ENCODE results near the gene KCNJ6.
A peak's percentile ranks its signal among the peaks of the same experiment; 100 is the strongest.

Gene KCNJ6

DNA sequence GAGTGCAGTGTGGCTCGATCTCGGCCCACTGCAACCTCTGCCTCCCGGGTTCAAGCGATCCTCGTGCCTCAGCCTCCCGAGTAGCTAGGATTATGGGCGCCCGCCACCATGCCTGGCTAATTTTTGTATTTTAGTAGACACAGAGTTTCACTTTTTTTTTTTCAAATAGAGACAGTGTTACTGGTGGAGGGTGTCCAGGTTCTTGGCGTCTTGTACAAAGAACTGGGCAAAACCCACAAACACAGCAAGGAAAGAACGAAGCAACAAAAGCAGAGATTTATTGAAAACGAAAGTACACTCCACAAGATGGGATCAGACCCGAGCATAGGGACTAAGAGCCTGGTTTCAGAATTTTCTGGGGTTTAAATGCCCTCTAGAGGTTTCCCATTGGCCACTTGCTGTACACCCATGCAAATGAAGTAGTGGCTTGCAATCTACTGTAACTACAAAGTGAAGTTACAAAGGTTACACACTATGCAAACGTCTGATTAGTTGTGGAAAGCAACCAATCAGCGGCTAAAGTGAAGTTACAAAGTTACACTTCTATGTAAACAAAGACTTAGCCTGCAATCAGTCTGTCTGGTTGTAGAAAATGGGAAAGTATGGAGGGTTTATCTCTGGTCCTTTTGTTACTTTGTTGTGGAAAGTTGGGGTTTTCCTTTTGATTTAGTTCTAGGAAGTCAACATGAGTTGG, 350.6 kb downstream of the KCNJ6 start:
- Histone ChIP-seq H3K27ac (ENCODE audit: low read depth, low read length, poor library complexity, severe bottlenecking) (no peak overlapping the region), H4K20me1 (ENCODE audit: insufficient read depth, low read length) (no peaks in the 10 kb centered on the region), H3K9me2 (ENCODE audit: low read depth, low read length) (no peaks in the 10 kb centered on the region), H3K27me3 (ENCODE audit: insufficient read depth, low read length) (no peaks in the 10 kb centered on the region), H3K4me3 (ENCODE audit: low read depth, low read length, poor library complexity, severe bottlenecking) (no peak overlapping the region), H3K4me2 (ENCODE audit: low read length) (no peak overlapping the region), H3K9me3 (ENCODE audit: low read length) (no peaks in the 10 kb centered on the region), H3K9ac (ENCODE audit: low read length) (no peak overlapping the region), H3K79me2 (ENCODE audit: insufficient read depth, low read length) (no peaks in the 10 kb centered on the region), H3F3A (ENCODE audit: insufficient read depth, low read length) (no peaks in the 10 kb centered on the region), H2AFZ (ENCODE audit: low read length) (no peak overlapping the region), H3K36me3 (ENCODE audit: insufficient read depth, low read length) (no peaks in the 10 kb centered on the region), H3K4me1 (ENCODE audit: insufficient read depth, low read length, severe bottlenecking) (peaks cover 15% of the 10 kb centered on the region)
- TF ChIP-seq, protein P1, sequence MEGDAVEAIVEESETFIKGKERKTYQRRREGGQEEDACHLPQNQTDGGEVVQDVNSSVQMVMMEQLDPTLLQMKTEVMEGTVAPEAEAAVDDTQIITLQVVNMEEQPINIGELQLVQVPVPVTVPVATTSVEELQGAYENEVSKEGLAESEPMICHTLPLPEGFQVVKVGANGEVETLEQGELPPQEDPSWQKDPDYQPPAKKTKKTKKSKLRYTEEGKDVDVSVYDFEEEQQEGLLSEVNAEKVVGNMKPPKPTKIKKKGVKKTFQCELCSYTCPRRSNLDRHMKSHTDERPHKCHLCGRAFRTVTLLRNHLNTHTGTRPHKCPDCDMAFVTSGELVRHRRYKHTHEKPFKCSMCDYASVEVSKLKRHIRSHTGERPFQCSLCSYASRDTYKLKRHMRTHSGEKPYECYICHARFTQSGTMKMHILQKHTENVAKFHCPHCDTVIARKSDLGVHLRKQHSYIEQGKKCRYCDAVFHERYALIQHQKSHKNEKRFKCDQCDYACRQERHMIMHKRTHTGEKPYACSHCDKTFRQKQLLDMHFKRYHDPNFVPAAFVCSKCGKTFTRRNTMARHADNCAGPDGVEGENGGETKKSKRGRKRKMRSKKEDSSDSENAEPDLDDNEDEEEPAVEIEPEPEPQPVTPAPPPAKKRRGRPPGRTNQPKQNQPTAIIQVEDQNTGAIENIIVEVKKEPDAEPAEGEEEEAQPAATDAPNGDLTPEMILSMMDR (IDR thresholded peaks at IDR 0.05; ENCODE audit: low read length), result no peak
- no peak for TF ChIP-seq EZH2 (IDR thresholded peaks at IDR 0.05; ENCODE audit: borderline replicate concordance, low read length)

DNA sequence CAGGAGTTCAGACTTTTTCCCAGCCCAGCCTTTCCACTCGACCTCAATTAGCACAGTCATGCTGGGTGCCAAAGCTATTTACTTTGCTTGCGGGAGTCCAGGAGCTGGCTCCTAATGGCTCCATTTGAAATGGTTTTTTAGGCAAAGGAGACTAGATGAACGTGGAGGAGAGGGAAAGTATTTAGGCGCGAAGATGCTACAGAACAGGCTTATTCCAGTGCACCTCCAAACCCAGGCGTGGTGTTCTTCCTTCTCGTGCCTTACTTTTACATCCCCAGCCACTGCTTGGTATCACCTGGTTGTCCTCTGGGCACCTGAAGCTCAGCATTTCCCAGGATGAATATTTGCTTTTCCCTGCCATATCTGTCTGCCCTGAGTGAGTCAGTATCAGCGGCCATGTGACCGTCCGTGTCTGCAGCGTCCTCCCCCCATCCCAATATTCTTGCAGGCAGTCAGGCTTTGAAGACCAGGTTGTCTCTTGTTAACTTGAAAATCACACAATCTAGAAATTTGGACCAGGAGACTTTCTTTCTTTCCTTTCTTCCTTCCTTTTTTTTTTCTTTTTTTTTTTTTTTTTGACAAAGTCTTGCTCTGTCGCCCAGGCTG, 351.2 kb downstream of the KCNJ6 start:
- TF ChIP-seq EZH2 (IDR thresholded peaks at IDR 0.05; ENCODE audit: borderline replicate concordance, low read length), result no peak
- TF ChIP-seq, protein P1 (IDR thresholded peaks at IDR 0.05; ENCODE audit: low read length), result no peak
- Histone ChIP-seq H3F3A (ENCODE audit: insufficient read depth, low read length) (no peaks in the 10 kb centered on the region), H4K20me1 (ENCODE audit: insufficient read depth, low read length) (no peaks in the 10 kb centered on the region), H3K27me3 (ENCODE audit: insufficient read depth, low read length) (no peaks in the 10 kb centered on the region), H3K4me2 (ENCODE audit: low read length) (no peak overlapping the region), H3K9ac (ENCODE audit: low read length) (no peak overlapping the region), H3K79me2 (ENCODE audit: insufficient read depth, low read length) (no peaks in the 10 kb centered on the region), H3K4me3 (ENCODE audit: low read depth, low read length, poor library complexity, severe bottlenecking) (no peak overlapping the region), H3K4me1 (ENCODE audit: insufficient read depth, low read length, severe bottlenecking) (peaks cover 15% of the 10 kb centered on the region), H3K9me3 (ENCODE audit: low read length) (no peaks in the 10 kb centered on the region), H3K9me2 (ENCODE audit: low read depth, low read length) (no peaks in the 10 kb centered on the region), H3K27ac (ENCODE audit: low read depth, low read length, poor library complexity, severe bottlenecking) (no peak overlapping the region), H3K36me3 (ENCODE audit: insufficient read depth, low read length) (no peaks in the 10 kb centered on the region), H2AFZ (ENCODE audit: low read length) (no peak overlapping the region)

DNA sequence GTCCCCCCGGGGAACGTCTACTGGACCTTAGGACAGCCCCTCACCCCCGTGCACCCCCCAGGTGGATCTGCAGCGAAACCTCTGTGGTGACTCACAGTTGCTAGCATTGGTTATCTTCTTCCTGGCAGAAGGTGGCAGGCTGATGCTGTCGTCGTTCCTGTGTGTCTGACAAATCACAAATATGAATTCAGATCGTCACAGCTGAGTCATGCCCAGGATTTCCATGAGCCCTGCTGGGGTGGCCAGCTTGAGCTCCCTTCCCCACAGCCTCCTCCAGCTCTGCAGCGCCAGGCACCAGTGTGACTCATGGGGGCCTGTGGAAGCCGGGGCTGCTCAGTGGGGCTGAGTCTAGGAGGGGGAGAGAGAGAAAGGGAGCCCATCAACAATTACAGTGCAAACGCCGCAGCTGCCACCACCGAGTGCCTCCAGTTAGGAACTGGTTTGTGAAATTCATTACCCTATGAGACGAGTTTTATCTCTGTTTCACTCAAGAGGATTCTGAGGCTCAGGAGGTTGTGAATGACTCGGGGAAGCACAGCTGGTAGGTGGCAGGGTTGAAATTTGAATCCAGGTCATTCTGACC, 351.8 kb downstream of the KCNJ6 start:
- H3K27me3 ChIP-seq (ENCODE audit: insufficient read depth, low read length), result no peaks in the 10 kb centered on the region
- peak overlapping the region; percentile 66 for H3K4me3 ChIP-seq (ENCODE audit: low read depth, low read length, poor library complexity, severe bottlenecking)
- H3F3A ChIP-seq (ENCODE audit: insufficient read depth, low read length), result no peaks in the 10 kb centered on the region
- no peaks in the 10 kb centered on the region for H4K20me1 ChIP-seq (ENCODE audit: insufficient read depth, low read length)
- H3K9me2 ChIP-seq (ENCODE audit: low read depth, low read length), result no peaks in the 10 kb centered on the region
- H3K79me2 ChIP-seq (ENCODE audit: insufficient read depth, low read length), result no peaks in the 10 kb centered on the region
- no peak overlapping the region for H3K27ac ChIP-seq (ENCODE audit: low read depth, low read length, poor library complexity, severe bottlenecking)
- H3K36me3 ChIP-seq (ENCODE audit: insufficient read depth, low read length), result no peaks in the 10 kb centered on the region
- no peak for TF ChIP-seq EZH2 (IDR thresholded peaks at IDR 0.05; ENCODE audit: borderline replicate concordance, low read length)
- TF ChIP-seq, protein P1 (IDR thresholded peaks at IDR 0.05; ENCODE audit: low read length), result no peak
- peaks cover 15% of the 10 kb centered on the region for H3K4me1 ChIP-seq (ENCODE audit: insufficient read depth, low read length, severe bottlenecking)
- H3K4me2 ChIP-seq (ENCODE audit: low read length), result peak overlapping the region; percentile 72
- peak overlapping the region; percentile 52; the same call in 1 of the 2 replicates for H3K9ac ChIP-seq (ENCODE audit: low read length)
- H3K9me3 ChIP-seq (ENCODE audit: low read length), result no peaks in the 10 kb centered on the region
- H2AFZ ChIP-seq (ENCODE audit: low read length), result 0 out of 2 replicates have a peak overlapping the region, but pooled peaks have one; percentile 70
